Mesothelial cell of epicardium (in vitro differentiated cells): ENCODE results near the gene CXCL12. TPM values are rescaled to one million over a fixed set of nuclear protein-coding genes. Genes with fewer than 3 reads are reported as not detected.

Source experiments
- DNase-seq, 2 experiments: peaks; one replicate each; pipeline ENCODE4 v3.0.0; 2021; ENCODE audit warnings: low spot score in 2 of 2; ENCODE audit not compliant: unreplicated experiment in 2 of 2
- H3K27ac Mint-ChIP-seq: 2 replicates; pipeline ENCODE4 v1.8.0; 2021; ENCODE audit warnings: mixed read lengths
- H3K27me3 Mint-ChIP-seq: 2 replicates; pipeline ENCODE4 v1.8.0; 2021; ENCODE audit warnings: low read depth, mixed read lengths
- H3K36me3 Mint-ChIP-seq: 2 replicates; pipeline ENCODE4 v1.8.0; 2021; ENCODE audit warnings: mixed read lengths
- H3K4me1 Mint-ChIP-seq: 2 replicates; pipeline ENCODE4 v1.8.0; 2021; ENCODE audit warnings: mixed read lengths
- H3K4me3 Mint-ChIP-seq: 2 replicates; pipeline ENCODE4 v1.8.0; 2021; ENCODE audit warnings: mild to moderate bottlenecking, moderate library complexity, mixed read lengths
- H3K9me3 Mint-ChIP-seq: 2 replicates; pipeline ENCODE4 v1.8.0; 2021; ENCODE audit warnings: mixed read lengths
- total RNA-seq: library from RNA; stranded (reverse); gene quantifications from 3 replicates; pipeline ENCODE4 v1.2.1, GENCODE V29; 2021
- TF ChIP-seq, protein P1 (sequence below): fragments of 200-600 bp; sonication (generic); IDR thresholded peaks from one replicate; pipeline ENCODE4 v1.5.0; 2021; ENCODE audit warnings: antibody characterized with exemption; ENCODE audit not compliant: unreplicated experiment

The CXCL12 gene
- total RNA-seq, 1 donor from 2014 or later = 45.8 TPM

DNA sequence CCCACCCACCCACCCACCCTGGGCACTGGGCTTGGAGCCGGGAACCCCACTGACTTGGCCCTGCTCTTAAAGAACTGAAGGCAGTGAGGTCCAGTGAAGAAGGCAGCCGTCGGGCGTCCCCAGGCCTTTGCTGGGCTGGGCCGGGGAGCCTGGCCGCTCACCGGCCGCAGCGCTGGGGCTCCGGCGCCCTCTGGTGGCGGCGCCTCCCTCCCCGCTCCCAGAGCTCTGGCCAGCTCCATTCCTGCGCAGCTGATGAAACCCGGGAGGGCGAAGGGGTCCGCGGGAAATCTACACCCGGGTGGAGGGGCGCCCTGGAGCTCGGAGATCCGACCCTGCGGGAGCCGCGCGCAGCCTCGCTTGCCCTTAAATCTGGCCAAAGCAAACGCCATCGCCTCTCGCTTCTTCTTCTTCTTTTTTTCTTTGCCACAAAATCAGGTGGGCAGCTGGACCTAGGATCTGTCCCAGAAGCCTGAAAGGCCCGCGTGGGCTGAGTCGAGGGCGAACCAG, 1.7 kb upstream of the CXCL12 start:
- TF ChIP-seq, protein P1, sequence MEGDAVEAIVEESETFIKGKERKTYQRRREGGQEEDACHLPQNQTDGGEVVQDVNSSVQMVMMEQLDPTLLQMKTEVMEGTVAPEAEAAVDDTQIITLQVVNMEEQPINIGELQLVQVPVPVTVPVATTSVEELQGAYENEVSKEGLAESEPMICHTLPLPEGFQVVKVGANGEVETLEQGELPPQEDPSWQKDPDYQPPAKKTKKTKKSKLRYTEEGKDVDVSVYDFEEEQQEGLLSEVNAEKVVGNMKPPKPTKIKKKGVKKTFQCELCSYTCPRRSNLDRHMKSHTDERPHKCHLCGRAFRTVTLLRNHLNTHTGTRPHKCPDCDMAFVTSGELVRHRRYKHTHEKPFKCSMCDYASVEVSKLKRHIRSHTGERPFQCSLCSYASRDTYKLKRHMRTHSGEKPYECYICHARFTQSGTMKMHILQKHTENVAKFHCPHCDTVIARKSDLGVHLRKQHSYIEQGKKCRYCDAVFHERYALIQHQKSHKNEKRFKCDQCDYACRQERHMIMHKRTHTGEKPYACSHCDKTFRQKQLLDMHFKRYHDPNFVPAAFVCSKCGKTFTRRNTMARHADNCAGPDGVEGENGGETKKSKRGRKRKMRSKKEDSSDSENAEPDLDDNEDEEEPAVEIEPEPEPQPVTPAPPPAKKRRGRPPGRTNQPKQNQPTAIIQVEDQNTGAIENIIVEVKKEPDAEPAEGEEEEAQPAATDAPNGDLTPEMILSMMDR = peak; percentile 88
- peaks cover 22% of the 10 kb centered on the region for H3K4me1 Mint-ChIP-seq
- DNase-seq = peak; percentile 57 to 86
- H3K27ac Mint-ChIP-seq = no peak overlapping the region
- no peaks in the 10 kb centered on the region for H3K36me3 Mint-ChIP-seq
- H3K27me3 Mint-ChIP-seq = peaks cover 55% of the 10 kb centered on the region
- no peak overlapping the region for H3K4me3 Mint-ChIP-seq
- H3K9me3 Mint-ChIP-seq = no peaks in the 10 kb centered on the region

DNA sequence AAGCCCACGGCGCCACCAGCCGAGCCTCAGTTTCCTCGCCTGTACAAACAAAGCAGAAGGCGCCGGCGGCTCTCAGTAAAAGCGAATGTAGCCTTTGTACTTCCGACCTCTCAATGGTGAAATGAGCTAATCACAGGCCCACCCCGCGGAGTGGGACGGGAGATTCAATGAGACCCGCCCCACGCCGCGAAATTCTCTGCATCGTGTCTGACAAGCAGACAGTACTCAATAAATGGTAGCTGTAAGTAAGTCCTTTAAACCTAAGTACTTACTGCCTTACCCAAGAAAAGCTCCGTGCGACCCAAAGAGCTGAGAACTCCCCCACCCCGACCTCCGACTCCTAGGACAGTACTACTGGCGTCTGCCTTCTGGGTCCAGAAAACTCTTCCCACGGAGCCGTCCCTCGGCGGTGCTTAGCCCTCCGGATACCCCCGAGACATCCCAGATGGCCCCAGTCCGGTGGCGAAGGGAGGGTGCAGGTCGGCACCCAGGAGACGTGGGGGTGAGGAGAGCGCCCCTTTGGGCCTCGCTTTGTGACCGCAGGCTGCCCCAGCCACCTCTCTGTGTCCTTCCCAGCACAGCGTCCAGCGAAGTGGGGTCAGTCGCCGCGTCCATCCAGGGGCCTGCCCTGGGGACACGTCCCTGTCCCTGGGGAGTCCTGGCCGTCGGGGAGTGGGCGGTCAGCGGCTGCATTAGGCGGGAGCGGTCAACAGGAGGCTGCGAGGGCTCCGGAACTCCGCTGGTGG, 972 bp upstream of the CXCL12 start:
- H3K27ac Mint-ChIP-seq = no peak overlapping the region

DNA sequence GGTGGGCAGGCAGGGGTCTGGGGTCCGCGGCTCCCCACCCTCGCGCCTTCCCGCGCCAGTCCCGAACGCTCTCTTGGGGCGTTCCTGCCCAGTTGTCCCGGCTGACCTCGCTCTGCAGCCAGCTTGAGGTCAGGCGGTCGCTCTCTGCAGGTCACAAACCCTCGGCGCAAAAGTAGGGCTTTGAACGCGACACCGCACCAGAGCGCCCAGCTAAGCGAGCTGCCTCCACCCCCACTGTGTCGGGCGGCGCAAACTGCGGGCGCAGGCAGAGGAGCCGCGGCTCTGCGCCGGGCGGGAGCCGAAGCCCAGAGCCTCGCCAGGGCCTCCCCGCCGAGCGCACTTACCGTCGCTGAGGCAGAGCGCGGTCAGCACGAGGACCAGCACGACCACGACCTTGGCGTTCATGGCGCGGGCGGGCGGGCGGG, 284 bp downstream of the CXCL12 start:
- Mint-ChIP-seq H3K4me1 (peaks cover 20% of the 10 kb centered on the region), H3K9me3 (no peaks in the 10 kb centered on the region), H3K4me3 (peak overlapping the region; percentile 71), H3K27ac (no peak overlapping the region), H3K36me3 (no peaks in the 10 kb centered on the region), H3K27me3 (peaks cover 71% of the 10 kb centered on the region)
- TF ChIP-seq, protein P1 = no peak
- DNase-seq = peak in 1 of 2 experiments; percentile 47

More for the DNA sequence above, 972 bp upstream of the CXCL12 start:
- Mint-ChIP-seq H3K9me3 (no peaks in the 10 kb centered on the region), H3K4me1 (peaks cover 21% of the 10 kb centered on the region), H3K27me3 (peaks cover 59% of the 10 kb centered on the region), H3K36me3 (no peaks in the 10 kb centered on the region), H3K4me3 (peak overlapping the region; percentile 65)
- DNase-seq = no peak
- TF ChIP-seq, protein P1 = no peak

DNA sequence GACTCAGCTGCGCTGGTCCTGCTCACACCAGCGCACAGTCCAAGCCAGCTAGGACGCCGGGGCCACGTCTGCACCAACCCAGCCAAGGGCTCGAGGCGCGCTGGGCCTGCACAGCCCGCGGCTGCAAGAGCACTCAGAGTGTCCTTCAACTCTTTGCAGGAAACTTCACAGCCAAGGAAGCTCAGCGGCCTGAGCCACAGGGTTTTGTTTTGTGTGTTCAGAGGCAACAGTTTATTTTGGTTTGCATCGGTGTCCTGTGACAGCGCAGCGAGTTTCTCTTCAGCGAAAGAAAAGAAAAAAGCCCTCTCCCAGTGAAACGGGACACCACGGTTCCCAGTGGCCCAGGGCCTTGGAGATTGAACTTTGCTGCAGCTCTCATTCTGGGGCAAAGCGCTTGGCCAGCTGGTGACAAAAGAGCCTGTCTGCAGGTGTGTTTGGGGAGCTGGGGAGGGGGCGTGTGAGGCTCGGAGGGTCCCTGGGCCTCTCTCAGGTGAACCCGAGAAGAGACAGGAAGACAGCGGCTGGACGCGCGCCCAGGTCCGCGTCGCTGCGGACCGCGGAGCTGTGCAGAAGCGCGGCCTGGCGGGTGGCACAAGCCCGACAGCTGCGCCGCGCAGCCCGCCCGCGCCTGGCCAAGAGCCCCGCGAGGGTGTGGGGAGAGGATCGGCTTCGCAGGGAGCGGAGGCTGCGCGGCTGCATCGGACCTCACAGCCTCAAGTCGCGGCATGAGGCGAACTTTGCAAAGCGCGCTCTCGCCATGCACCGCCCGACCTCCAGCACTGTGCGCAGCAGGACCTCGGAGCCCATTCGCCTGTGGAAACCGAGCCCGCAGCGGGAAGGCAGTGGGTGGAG, 922 bp downstream of the CXCL12 start:
- Mint-ChIP-seq H3K27me3 (peaks cover 74% of the 10 kb centered on the region), H3K27ac (no peak overlapping the region), H3K9me3 (no peaks in the 10 kb centered on the region), H3K36me3 (no peaks in the 10 kb centered on the region), H3K4me3 (peak overlapping the region; percentile 71), H3K4me1 (peaks cover 20% of the 10 kb centered on the region)
- TF ChIP-seq, protein P1 = no peak
- DNase-seq = peak in 1 of 2 experiments; percentile 42

DNA sequence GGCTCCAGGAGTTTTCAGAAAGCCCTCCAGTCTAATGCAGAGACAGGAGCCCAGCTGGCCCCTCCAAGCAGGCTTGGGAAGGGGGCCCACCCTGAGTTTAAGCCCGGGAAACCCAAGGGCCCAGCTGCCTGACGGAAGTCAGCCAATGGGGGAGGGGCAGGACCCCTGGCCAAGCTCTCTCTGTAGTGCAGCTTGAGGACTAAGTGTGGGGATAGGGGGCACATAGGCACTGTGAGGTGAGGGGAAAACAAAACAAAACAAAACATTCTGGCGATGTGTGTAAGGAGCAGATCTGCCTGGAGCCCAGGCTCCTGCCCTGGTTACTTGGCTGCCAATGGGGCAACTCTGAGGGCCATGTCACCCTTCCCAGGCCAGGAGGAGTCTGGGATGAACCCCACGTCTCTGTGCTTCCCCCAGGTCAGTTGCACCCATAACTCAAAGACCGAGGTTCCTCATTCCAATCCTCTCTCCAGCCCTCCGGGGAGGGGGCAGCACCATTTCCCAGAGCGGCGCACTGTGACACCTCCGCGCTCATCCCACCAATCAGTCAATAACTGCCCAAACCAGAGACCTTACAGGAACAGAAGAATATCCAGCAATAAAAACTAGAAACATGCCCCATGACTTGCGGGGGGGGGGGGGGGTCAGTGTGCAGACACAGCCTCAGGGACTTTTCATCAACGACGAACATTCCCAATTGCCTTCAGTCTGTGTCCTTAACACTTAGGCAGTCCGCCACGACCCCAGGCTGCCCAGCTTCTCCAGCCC, 1.7 kb downstream of the CXCL12 start:
- Mint-ChIP-seq H3K27me3 (peaks cover 79% of the 10 kb centered on the region), H3K9me3 (no peaks in the 10 kb centered on the region), H3K36me3 (no peaks in the 10 kb centered on the region), H3K4me1 (peaks cover 20% of the 10 kb centered on the region), H3K4me3 (peak overlapping the region; percentile 71), H3K27ac (no peak overlapping the region)
- TF ChIP-seq, protein P1 = no peak
- DNase-seq = peak in 1 of 2 experiments; percentile 36
